KG1 (cell line): ENCODE results near the gene DIPK2A.

ENCODE experiments used
- DNase-seq: peaks from one replicate; lab custom pipeline; 2025; lab: John Stamatoyannopoulos, UW

The DIPK2A gene, protein sequence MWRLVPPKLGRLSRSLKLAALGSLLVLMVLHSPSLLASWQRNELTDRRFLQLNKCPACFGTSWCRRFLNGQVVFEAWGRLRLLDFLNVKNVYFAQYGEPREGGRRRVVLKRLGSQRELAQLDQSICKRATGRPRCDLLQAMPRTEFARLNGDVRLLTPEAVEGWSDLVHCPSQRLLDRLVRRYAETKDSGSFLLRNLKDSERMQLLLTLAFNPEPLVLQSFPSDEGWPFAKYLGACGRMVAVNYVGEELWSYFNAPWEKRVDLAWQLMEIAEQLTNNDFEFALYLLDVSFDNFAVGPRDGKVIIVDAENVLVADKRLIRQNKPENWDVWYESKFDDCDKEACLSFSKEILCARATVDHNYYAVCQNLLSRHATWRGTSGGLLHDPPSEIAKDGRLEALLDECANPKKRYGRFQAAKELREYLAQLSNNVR

DNA sequence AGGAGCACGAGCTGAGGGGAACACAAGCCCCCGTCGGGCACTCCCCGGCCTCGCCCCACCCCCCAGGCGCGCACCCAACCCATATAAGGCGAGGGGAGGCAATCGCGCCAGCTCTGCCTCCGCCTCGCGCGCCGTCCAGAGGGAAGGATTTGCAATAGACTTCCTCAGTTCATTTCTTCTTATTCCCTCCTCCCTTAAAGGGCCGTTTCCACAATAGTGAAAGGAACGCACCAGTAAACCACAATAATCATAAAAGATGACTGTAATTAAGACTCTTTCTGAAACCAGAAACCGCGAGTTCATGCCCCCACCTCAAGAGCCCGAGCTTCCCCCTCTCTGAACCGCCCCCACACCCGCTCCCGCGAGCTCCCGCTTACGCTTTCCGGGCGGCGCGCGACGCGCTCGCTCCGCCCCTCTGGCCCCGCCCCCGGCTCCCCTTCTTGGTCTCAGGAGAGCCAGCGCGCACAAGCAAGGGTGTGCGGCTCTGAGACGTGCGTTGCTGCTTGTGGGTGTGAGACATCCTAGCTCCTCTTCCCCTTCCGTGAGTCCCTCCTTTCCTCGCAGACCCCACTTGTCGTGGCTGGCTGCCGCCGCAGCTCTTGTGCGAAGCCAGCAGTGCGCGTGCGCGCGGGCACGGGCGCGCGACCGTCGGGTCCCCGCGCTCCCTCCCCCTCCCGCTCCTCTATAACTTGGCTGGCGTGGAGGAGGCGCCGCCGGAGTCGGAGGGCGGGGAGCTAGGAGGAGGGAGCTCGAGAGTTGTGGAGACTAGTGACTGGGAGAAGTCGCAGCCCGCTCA, at the start of gene DIPK2A:
DIPK2A (plus strand) TSS at position 465 of the 796 bp plus-strand sequence. CDS start 510 bp downstream, outside the sequence.
- DNase-seq: peak; percentile 99

DNA sequence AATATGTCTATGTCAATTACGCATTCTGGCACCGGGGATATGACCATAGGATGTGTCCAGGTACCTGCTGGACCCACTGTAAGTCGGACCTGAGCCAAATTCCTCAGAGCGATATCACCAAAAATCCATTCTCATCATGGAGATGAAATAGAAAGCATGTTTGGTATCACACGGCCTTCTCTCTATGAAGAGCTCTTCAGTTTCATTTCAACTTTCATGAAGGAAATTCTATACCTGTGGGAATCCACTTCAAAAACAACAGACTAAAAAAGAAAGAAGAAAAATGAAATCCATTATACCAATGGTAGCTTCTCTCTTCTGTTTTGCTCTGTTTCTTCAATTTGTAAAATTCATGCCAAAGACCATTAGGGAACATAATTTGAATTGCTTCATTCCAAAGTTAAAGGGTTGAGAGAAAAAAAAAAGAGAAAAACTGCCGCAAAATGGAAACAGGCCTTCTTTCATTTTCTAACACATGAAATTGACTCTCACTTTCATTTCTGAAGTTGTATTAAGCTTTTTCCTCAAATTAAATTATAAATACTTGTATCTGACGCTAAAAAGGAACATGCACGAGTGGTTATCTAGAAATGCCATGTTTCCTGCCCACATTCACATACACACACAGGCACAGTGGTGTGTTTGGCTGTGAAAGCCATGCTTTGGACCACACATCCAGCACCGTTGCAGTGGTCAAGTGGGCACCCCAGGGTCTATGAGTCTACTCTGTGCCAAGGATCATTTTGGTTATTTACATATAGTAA, 46.9 kb upstream of the DIPK2A start:
- DNase-seq: no peak

DNA sequence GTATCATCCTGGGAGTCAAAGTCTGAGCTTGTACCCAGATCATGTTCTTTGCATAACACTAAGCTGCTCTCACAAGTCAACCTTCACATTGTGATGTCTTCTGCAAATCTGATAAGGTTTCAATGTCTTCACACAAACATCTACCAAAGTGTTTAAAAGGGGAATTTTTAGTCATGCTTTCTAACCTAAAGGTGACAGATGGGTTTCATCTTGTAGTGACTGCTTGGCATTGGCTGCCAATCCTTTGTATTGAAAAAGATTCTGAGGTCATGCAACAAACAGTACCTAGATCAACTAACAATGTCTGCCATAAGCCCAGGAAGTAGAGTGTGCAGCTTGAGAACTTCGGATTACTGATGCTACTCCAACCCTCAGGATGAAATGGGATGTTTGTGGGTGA, 43.6 kb upstream of the DIPK2A start:
- no peak for DNase-seq

DNA sequence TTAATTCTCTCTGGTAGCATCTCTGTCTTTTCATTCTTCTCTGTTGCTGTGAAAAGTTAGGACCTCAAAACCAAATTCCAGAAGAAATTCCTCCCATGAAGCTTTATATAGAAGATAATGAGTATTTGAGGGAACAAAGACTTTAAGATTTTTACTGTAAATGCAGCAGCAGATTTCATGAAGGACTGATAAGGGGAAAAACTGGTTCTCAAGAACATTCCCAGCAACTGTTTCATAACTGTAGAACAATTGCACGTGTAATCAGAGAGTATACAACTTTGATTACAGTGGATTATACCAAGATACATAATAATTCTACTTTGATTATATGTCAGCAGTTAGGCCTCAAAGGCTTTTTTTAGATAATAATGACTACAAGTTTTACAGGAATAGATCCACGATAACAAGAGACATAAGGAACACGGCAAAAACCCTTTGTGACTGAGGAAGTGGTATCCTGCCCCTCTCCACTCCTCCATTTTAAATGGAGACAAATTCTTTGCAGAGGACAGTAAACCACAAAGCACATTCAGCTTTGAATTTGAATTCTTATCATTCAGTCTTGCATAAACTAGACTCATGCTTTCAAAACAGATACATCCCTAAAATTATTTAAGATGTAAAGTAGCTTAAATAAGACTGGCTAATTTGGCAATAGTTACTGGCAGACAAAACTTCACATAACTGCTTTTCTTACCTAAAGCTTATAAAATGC, 42.9 kb upstream of the DIPK2A start:
- no peak for DNase-seq

DNA sequence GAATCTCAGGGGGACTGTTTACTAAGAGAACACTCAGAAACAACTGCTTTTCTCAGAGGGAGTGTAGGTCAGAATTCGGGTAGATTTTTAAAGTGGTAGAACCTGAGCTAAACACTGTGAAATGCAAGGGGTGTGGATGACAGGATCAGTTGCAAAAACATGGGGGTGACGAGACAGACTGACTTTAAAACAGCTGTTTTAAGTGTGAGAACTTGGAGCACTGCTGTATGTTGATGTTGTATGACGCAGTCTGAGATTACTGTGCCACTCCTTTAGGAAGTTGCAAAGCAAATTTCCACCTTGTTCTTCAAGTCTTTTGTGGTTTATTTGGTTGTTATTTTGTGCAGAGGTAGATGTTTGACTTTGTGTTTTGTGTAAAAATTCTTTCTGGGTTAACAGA, 36.8 kb upstream of the DIPK2A start:
- DNase-seq: no peak

DNA sequence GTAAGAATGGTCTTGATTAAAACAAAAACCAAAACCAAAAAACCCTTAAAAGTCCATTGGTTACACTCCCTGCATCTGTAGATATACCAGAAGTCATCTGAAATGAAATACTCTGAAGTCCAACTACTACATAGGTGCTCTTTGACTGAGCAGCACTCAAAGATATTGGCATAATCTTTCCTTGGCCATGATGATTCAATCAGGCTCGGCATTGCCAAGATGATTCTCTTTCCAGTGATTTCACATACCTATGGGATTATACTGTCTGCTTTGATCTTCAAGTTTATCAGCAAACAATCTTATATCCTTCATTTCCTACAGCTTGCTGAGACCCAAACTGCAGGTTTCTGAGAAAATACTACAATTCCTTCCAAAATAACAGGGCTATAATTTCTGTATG, 35.9 kb upstream of the DIPK2A start:
- no peak for DNase-seq

DNA sequence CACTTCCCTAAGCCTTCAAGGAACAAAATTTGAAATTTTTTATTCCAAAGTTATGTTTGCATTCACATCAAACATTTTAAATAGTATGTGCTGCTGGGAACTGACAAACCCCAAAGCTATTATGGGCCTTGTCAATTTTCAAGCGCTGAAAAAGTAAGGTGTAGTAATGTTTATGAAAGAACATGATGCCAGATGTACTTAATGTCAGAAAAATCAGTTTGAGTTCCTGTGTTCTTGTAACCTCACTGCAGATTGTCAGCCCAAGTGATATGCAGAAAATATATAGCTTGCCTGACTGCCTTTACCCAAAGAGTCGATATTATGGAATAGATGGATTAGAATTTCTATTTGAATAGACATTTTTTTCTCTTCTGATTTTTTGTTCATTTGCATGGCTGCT, 20.8 kb upstream of the DIPK2A start:
- DNase-seq: no peak

DNA sequence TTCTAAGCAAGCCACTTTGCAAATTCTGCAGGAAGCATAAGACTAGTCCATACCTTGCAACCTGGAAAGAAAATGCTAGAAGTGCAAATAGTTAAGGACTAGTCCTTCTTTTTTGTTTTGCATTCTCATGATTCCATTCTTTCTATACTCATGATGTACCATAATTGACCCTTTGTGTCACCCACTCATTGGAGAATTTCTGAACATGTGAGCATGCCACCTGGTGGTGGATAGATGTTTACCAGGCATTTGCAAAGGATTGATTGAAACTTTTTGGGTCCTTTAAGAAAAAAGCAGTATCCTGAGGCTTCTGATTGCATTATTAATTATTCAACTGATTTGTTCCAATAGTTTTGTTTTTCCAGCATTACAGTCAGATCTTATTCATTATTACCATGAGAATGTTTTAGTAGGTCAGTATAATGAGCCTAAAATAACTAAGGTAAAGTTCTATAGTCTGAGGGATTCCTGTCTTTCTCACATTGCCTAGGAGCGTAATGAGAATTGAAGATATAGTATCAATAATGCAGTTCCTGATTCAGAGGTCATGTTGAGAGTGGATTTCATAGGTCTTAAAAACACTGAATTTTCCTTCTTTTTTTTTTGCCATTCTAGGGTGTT, 20.2 kb upstream of the DIPK2A start:
- DNase-seq: no peak

DNA sequence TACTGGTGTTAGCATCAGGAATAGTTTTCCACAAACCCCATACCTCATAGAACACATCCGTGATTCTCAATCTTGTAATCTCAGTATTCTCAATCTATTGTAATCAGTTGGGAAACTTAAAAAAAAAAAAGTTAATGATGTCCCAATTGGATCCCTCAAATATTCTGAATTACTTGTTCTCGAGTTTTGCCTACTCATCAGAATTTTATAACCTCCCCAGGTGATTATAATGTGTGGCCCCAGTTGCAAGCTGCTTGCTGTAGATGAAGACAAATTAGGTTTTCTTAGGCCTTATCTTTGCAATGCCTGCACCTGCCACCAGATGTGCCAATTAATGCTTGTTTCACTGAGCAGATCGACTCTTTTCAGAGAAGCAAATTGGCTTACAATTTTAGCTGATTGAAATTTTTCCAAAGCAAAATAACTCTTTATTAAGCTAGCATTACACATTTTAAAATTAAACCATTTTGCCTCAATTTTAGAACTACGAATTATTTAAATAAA, 19.0 kb upstream of the DIPK2A start:
- no peak for DNase-seq

DNA sequence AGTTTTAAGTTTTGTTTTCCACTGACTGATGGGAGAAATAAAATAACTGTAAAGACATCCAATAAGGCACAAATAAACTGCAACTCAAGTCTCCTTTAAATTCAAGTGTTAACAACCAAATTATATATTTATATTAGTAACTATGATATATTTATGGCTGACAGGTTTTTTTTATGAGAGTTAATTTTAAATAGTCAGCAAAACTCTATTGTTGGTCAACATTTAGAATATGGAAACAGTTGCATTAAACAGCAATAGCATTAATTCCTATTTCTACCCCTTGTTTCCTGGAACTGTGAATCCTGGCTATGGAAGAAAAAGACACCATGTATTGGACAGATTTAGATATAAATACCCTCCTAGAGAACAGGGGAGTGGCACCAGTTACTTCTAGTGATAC, 16.5 kb upstream of the DIPK2A start:
- DNase-seq: no peak

DNA sequence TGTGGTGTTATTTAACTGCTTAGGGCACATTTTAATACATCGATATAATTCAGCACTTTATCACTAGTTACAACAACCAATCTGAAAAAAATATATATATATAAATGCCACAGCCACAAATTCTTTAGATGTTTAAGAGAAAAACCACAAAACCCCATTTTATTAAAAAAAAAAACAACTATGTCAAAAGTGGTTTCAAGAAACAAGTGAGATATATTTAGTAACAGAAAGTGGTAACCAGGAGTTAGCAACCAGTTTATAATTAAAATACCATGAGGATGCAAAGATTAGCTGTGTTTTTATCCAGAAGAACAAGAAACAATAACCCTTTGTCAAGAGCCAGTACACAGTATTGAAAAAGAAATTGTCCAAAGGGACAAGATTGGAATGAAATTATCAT, 14.8 kb upstream of the DIPK2A start:
- no peak for DNase-seq

DNA sequence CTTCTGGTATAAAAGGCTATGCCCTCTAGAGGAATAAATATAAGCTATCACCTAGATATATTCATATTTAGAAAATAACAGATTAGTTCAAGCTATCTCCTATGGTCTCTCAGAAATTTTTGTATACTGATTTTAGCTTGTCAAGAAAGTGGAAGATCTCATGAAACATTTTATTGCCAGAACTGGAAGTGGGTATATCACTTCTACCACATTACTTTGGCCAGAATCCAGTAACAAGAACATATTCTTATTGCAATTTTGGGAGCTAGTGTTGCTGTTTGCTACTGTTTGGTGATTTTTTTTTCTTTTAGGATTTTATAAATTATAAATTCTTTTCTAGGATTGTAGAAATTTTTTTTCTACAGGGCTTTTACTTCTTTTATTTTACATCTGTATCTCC, 14.2 kb upstream of the DIPK2A start:
- DNase-seq: no peak

DNA sequence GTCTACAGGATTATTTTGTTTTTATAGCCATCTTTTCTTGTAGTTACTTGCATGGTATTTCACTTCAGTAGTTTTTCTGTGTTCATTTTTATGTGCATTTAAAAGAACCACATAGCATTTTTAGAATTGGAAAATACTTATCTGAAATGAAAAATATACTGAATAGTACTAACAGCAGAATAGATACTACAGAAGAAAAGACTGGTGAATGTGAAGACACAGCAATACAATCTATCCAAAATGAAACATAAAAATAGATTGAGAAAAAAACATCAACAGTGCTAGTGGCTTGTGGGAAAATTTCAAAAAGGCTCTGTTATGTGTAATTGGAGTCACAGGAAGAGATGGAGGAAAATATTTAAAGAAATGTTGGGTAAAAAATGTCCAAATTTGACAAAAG, 12.7 kb upstream of the DIPK2A start:
- DNase-seq: no peak

DNA sequence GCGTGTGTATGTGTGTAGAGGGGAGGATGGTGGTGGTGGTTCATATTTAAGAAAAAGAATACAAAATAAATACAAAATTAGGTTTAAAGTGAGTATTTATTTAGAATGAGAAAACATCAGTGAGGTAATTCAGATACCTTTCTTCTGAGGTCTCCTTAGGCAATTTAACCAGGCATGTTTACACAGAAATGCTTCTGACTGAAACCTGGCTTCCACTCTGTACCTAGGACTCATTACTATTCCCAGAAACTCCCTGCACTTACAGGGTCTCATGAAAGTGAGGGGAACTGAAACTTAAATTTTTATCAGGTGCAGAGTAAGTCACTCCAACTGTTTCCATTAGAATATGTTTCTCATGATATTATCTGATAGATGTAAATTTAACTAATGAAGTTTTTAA, 10.3 kb upstream of the DIPK2A start:
- no peak for DNase-seq

DNA sequence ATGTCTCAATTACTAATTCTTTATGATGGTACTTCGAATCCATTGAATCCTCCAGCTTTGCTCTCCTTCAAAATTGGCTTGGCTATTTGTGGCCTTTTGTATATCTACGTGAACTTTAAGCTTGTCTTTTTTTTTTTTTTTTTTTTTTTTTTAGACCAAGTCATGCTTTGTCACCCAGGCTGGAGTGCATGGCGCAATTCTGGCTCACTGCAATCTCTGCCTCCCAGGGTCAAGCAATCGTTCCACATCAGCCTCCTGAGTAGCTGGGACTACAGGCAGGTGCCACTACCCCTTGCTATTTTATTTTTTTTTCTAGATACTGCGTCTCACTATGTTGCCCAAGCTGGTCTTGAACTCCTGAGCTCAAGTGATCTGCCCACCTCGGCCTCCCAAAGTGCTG, 7.7 kb upstream of the DIPK2A start:
- DNase-seq: no peak

DNA sequence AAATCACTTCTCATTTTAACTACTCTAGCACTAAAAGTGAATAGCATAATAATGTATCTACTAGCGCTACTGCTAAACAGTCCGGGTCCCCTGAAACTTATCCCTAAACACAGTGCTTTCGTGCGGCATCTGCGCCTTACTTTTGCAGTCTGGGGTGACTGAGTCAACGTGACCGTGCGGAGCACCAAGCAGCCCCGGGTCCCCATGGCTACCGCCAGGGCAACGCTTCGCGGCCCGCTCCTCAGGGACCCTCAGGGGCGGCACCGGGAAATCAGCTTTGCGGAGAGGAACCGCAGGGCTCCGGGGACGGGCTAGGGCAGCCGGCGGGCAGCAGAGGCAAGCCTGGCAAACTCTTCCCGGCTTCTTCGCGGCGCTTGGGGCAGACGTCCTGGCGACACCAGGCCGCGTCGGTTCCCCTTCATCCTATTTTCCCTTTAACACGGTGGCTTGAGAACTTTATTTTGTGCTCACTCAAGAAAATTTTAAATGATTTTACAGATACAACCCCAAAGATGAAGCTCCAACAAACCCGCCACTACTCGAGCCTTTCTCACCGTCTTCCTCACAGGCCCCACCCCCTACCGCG, 757 bp upstream of the DIPK2A start:
- DNase-seq: no peak

DNA sequence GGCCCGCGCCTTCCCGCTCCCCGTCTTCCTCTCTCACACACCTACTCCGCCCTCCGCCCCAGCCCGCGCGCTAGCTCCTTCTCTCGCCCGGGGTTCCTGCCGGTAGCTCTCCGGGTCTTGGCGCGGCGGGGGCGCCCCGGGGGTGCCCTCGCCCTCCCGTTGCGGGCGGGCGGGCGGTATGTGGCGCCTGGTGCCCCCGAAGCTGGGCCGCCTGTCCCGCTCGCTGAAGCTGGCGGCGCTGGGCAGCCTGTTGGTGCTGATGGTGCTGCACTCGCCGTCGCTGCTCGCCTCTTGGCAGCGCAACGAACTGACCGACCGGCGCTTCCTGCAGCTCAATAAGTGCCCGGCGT, 507 bp downstream of the DIPK2A start:
- no peak for DNase-seq

DNA sequence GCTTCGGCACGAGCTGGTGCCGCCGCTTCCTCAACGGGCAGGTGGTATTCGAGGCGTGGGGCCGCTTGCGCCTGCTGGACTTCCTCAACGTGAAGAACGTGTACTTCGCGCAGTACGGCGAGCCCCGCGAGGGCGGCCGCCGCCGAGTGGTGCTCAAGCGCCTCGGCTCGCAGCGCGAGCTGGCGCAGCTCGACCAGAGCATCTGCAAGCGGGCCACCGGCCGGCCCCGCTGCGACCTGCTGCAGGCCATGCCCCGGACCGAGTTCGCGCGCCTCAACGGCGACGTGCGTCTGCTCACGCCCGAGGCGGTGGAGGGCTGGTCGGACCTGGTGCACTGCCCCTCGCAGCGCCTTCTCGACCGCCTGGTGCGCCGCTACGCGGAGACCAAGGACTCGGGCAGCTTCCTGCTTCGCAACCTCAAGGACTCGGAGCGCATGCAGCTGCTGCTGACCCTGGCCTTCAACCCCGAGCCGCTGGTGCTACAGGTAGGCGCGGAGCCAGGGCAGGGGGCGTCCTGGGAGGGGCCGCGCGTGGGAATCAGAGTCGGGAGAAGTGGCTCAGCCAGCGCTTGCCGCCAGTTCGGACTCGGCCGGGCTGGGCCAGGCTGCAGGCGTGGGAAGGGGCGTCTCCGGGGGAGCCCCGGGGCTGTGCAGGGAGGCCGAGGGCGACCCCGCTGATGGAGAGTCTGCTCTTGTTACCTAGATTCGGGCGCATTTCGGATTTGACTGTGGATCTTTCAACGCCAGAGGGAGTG, 1.1 kb downstream of the DIPK2A start:
- DNase-seq: peak; percentile 49

DNA sequence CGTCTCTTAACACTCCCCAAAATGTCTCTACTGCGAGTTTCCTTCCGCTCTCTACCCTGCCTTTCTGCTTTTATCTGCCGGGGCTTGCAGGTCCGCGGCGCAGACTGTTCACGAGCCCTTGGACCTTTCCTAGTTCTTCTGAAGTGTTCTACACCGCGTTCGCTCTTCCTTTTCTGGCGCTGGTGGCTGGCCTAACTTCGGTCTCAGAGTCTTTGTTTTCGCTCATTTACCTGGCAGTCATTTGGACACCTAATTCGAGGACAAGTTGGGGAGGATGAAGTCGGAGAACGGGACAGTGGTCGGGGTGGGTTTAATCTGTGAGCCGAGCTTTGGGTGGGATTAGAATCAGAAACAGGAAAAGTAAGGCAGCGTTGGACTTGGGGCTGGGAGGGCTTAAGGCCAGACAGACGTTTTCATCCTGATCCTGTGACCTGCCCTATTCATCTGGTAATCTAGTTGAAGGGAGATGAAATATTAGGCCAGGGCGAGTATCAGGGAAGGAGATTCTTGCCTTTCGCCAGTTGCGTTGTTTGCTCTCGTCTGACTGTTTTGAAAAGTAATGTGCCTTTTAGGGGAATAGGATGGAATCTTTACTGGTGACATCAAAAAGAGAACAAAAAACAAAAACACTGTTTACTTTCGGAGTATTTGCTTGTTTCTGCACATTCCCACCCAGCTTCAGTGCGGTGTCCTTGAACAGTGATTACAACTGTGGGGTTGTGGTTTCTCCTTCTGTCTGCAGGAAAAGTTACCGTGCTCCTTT, 1.8 kb downstream of the DIPK2A start:
- DNase-seq: peak; percentile 70
